ENCODE results near the gene FRZB.

DNA sequence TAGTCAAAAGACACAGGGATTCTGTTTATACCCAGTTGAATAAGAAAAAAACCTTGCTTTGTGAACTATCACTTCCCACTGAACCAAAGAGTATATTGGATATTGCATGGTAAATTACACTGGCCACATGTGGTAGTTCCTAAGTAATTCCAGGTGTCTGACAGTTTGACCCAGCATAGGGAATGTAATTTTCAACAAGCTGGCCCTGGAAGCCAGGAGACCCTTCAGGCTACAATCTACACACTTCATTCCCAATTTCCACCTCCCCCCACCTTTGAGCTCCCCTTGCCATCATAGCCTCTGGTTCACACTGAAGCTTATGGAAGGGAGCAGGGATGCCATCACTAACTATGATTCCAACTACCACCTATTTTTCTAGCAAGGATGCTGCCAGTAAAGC, 2.8 kb downstream of the FRZB start:
- TF ChIP-seq, protein P1, sequence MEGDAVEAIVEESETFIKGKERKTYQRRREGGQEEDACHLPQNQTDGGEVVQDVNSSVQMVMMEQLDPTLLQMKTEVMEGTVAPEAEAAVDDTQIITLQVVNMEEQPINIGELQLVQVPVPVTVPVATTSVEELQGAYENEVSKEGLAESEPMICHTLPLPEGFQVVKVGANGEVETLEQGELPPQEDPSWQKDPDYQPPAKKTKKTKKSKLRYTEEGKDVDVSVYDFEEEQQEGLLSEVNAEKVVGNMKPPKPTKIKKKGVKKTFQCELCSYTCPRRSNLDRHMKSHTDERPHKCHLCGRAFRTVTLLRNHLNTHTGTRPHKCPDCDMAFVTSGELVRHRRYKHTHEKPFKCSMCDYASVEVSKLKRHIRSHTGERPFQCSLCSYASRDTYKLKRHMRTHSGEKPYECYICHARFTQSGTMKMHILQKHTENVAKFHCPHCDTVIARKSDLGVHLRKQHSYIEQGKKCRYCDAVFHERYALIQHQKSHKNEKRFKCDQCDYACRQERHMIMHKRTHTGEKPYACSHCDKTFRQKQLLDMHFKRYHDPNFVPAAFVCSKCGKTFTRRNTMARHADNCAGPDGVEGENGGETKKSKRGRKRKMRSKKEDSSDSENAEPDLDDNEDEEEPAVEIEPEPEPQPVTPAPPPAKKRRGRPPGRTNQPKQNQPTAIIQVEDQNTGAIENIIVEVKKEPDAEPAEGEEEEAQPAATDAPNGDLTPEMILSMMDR (IDR thresholded peaks at IDR 0.05; ENCODE audit: low read length), result no peak
- TF ChIP-seq EZH2 (optimal IDR thresholded peaks at IDR 0.05; ENCODE audit: low read depth, low read length), result no peak
- TF ChIP-seq EZH2phosphoT487 (IDR thresholded peaks at IDR 0.05; ENCODE audit: low read length), result no peak
